Activated CD8-positive, alpha-beta T cell treated with anti-CD3 and anti-CD28 coated beads for 36 hours (primary cell): ENCODE data around the gene TSPAN8. TPM values are rescaled to one million over a fixed set of nuclear protein-coding genes. Genes with fewer than 3 reads are reported as not detected.
"Not testable (repeated sequence)": the region's sequence is repeated elsewhere in the genome, so short reads cannot be mapped to it uniquely, and the experiment has no call there.

ENCODE experiments used
- ATAC-seq: fragments of 200-7000 bp; cut with Tn5 transposase; one replicate; pipeline ENCODE4 v1.10.0; 2021; ENCODE audit warnings: mild to moderate bottlenecking, moderate library complexity
- CTCF ChIA-PET: fragments of 350-600 bp; sonication (Branson Sonifier 250); formaldehyde crosslinking; loops from one replicate; lab custom pipeline; 2021; ENCODE audit warnings: antibody characterized with exemption; lab: Charles Lee
- POLR2A ChIA-PET: fragments of 350-600 bp; sonication (Branson Sonifier 250); formaldehyde crosslinking; loops from one replicate; lab custom pipeline; 2021; ENCODE audit warnings: antibody characterized with exemption; lab: Charles Lee
- DNase-seq: peaks from one replicate; pipeline ENCODE4 v3.0.0-alpha.2; 2020
- H3K27ac Mint-ChIP-seq: one replicate; pipeline ENCODE4 v1.8.0; 2021; ENCODE audit warnings: mild to moderate bottlenecking, mixed read lengths
- H3K27me3 Mint-ChIP-seq: one replicate; pipeline ENCODE4 v1.8.0; 2021; ENCODE audit warnings: mixed read lengths
- H3K36me3 Mint-ChIP-seq: one replicate; pipeline ENCODE4 v1.8.0; 2021; ENCODE audit warnings: low read depth, mixed read lengths
- H3K4me1 Mint-ChIP-seq: one replicate; pipeline ENCODE4 v1.8.0; 2021; ENCODE audit warnings: low read depth, mixed read lengths
- H3K4me3 Mint-ChIP-seq: one replicate; pipeline ENCODE4 v1.8.0; 2021; ENCODE audit warnings: mild to moderate bottlenecking, moderate library complexity, mixed read lengths
- H3K9me3 Mint-ChIP-seq: one replicate; pipeline ENCODE4 v1.8.0; 2021; ENCODE audit warnings: mixed read lengths
- CTCF ChIP-seq: fragments of 200-600 bp; IDR thresholded peaks from one replicate; pipeline ENCODE4 v1.8.0; 2022; ENCODE audit warnings: antibody characterized with exemption, mild to moderate bottlenecking
- intact Hi-C: fragments of 100-400 bp; cut with micrococcal nuclease; formaldehyde crosslinking; loops from one replicate; pipeline ENCODE4 v1.10.0; 2022
- total RNA-seq, 2 experiments: library from RNA; stranded (reverse); gene quantifications; one replicate each; pipeline ENCODE4 v1.2.3, GENCODE V29; 2021

Gene TSPAN8
- total RNA-seq, 2 experiments from 2014 or later, result not detected

GRCh38 chr12:71129364-71129763, 28.4 kb downstream of the TSPAN8 start:
- intact Hi-C loops, result no loop called here
- Mint-ChIP-seq H3K27ac (no peak overlapping the region), H3K4me3 (no peak overlapping the region), H3K27me3 (no peaks in the 10 kb centered on the region), H3K36me3 (no peaks in the 10 kb centered on the region), H3K9me3 (no peaks in the 10 kb centered on the region), H3K4me1 (no peaks in the 10 kb centered on the region)
- no peak for TF ChIP-seq CTCF
- DNase-seq (no peak), ATAC-seq (no peak)
- POLR2A ChIA-PET, result no interaction called here
- CTCF ChIA-PET, result no interaction called here

- intact Hi-C loops, result no loop called here
- H3K4me3 Mint-ChIP-seq, result no peak overlapping the region
- CTCF ChIA-PET, result no interaction called here
- H3K9me3 Mint-ChIP-seq, result no peaks in the 10 kb centered on the region
- no peak for TF ChIP-seq CTCF
- H3K27me3 Mint-ChIP-seq, result no peaks in the 10 kb centered on the region
- no peak overlapping the region for H3K27ac Mint-ChIP-seq
- ATAC-seq (no peak), DNase-seq (no peak)
- no peaks in the 10 kb centered on the region for H3K36me3 Mint-ChIP-seq
- POLR2A ChIA-PET, result no interaction called here
- H3K4me1 Mint-ChIP-seq, result no peaks in the 10 kb centered on the region
Measured at GRCh38 chr12:71128191-71128788, 29.5 kb downstream of the TSPAN8 start.

GRCh38 chr12:71125949-71126348, 31.9 kb downstream of the TSPAN8 start:
- H3K4me1 Mint-ChIP-seq, result no peaks in the 10 kb centered on the region
- no peak overlapping the region for H3K27ac Mint-ChIP-seq
- ChIA-PET POLR2A (no interaction called here), CTCF (no interaction called here)
- H3K9me3 Mint-ChIP-seq, result no peaks in the 10 kb centered on the region
- intact Hi-C loops, result no loop called here
- ATAC-seq (no peak), DNase-seq (no peak)
- no peaks in the 10 kb centered on the region for H3K27me3 Mint-ChIP-seq
- H3K4me3 Mint-ChIP-seq, result no peak overlapping the region
- H3K36me3 Mint-ChIP-seq, result no peaks in the 10 kb centered on the region
- no peak for TF ChIP-seq CTCF

GRCh38 chr12:71125515-71125914, 32.3 kb downstream of the TSPAN8 start:
- TF ChIP-seq CTCF, result no peak
- Mint-ChIP-seq H3K36me3 (no peaks in the 10 kb centered on the region), H3K27me3 (no peaks in the 10 kb centered on the region), H3K4me3 (no peak overlapping the region), H3K27ac (no peak overlapping the region), H3K9me3 (no peaks in the 10 kb centered on the region), H3K4me1 (no peaks in the 10 kb centered on the region)
- ATAC-seq (no peak), DNase-seq (no peak)
- CTCF ChIA-PET, result no interaction called here
- intact Hi-C loops, result no loop called here
- POLR2A ChIA-PET, result no interaction called here

GRCh38 chr12:71124835-71125460, 32.9 kb downstream of the TSPAN8 start:
- Mint-ChIP-seq H3K36me3 (no peaks in the 10 kb centered on the region), H3K4me3 (no peak overlapping the region), H3K4me1 (no peaks in the 10 kb centered on the region), H3K9me3 (no peaks in the 10 kb centered on the region), H3K27me3 (no peaks in the 10 kb centered on the region), H3K27ac (no peak overlapping the region)
- DNase-seq, result no peak
- no peak for TF ChIP-seq CTCF
- intact Hi-C loops, result no loop called here
- no peak for ATAC-seq
- CTCF ChIA-PET, result no interaction called here
- POLR2A ChIA-PET, result no interaction called here

GRCh38 chr12:71113148-71113547, 44.7 kb downstream of the TSPAN8 start:
- H3K27ac Mint-ChIP-seq, ATAC-seq, H3K4me3 Mint-ChIP-seq, CTCF ChIA-PET, intact Hi-C loops, H3K36me3 Mint-ChIP-seq, H3K9me3 Mint-ChIP-seq, DNase-seq, H3K27me3 Mint-ChIP-seq, POLR2A ChIA-PET, H3K4me1 Mint-ChIP-seq: not testable (repeated sequence)
